AG04450 (cell line): ENCODE measurements around the gene KY. TPM values are rescaled to one million over a fixed set of nuclear protein-coding genes. Genes with fewer than 3 reads are reported as not detected.

Source experiments
- CTCF ChIA-PET: fragments of 300-600, 350-600 bp; formaldehyde crosslinking; extraction: SDS; loops from one replicate; lab custom pipeline; 2022; ENCODE audit warnings: antibody characterized with exemption, inconsistent platforms; lab: Charles Lee
- POLR2A ChIA-PET: fragments of 350-600 bp; formaldehyde crosslinking; extraction: SDS; loops from one replicate; lab custom pipeline; 2021; ENCODE audit warnings: antibody characterized with exemption, inconsistent platforms; lab: Yijun Ruan, JAX
- DNase-seq: peaks from one replicate; pipeline ENCODE4 v3.0.0-alpha.2; 2011; ENCODE audit warnings: low read depth, low spot score
- H3K27ac ChIP-seq: one replicate; pipeline ENCODE4 v1.5.1; 2012; ENCODE audit warnings: low read depth, low read length, control low read depth
- H3K27me3 ChIP-seq: one replicate; pipeline ENCODE4 v1.6.0; 2012; ENCODE audit warnings: low read length; ENCODE audit not compliant: control insufficient read depth, insufficient read depth
- H3K4me3 ChIP-seq: 2 replicates; pipeline ENCODE4 v1.5.1; 2011; ENCODE audit warnings: mild to moderate bottlenecking, low read depth, low read length, control low read depth
- H3K9me3 ChIP-seq: 2 replicates; pipeline ENCODE4 v1.5.1; 2012; ENCODE audit warnings: low read length; ENCODE audit not compliant: control insufficient read depth, insufficient read depth
- polyA plus RNA-seq: library from polyadenylated mRNA; depleted of rRNA; stranded (reverse); fragments of >200 nt; gene quantifications from 2 replicates; pipeline ENCODE4 v1.2.3, GENCODE V29; 2011
- TF ChIP-seq, protein P1 (sequence below): IDR thresholded peaks from 2 replicates; pipeline ENCODE4 v1.5.1; 2011; ENCODE audit warnings: low read depth, low read length, control low read depth, inconsistent platforms

The KY gene
- polyA plus RNA-seq, 1 experiment: 0.04 TPM

- CTCF ChIA-PET: no interaction called here
- no peaks in the 10 kb centered on the region for H3K9me3 ChIP-seq
- H3K27ac ChIP-seq: no peak overlapping the region
- no peak overlapping the region for H3K4me3 ChIP-seq
- H3K27me3 ChIP-seq: no peaks in the 10 kb centered on the region
- DNase-seq: no peak
- POLR2A ChIA-PET: no interaction called here
- TF ChIP-seq, protein P1, sequence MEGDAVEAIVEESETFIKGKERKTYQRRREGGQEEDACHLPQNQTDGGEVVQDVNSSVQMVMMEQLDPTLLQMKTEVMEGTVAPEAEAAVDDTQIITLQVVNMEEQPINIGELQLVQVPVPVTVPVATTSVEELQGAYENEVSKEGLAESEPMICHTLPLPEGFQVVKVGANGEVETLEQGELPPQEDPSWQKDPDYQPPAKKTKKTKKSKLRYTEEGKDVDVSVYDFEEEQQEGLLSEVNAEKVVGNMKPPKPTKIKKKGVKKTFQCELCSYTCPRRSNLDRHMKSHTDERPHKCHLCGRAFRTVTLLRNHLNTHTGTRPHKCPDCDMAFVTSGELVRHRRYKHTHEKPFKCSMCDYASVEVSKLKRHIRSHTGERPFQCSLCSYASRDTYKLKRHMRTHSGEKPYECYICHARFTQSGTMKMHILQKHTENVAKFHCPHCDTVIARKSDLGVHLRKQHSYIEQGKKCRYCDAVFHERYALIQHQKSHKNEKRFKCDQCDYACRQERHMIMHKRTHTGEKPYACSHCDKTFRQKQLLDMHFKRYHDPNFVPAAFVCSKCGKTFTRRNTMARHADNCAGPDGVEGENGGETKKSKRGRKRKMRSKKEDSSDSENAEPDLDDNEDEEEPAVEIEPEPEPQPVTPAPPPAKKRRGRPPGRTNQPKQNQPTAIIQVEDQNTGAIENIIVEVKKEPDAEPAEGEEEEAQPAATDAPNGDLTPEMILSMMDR: no peak
These were observed 15.6 kb upstream of the KY start for GRCh38 chr3:134666466-134666865.

DNA sequence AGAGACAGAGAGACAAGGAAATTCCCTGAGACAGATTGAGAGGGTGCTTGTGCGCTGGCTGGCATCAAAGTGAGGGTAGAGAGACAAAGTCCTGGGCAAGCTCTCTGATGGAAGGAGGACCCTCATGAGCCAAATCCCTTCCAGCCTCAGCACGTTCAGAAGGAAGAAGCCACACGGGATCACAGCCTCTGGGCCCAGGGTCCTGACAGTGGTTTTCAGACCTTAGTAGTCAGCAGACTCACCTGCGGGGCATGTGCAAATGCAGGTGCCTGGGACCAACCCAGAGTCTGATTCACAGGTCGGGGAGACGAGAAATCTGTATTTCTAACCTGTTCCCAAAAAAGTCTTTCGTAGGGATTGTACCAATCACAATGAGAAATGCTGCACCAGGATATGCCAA lies 15.2 kb upstream of the KY start:
- no peaks in the 10 kb centered on the region for H3K9me3 ChIP-seq
- TF ChIP-seq, protein P1: no peak
- no peaks in the 10 kb centered on the region for H3K27me3 ChIP-seq
- H3K27ac ChIP-seq: no peak overlapping the region
- H3K4me3 ChIP-seq: no peak overlapping the region
- no peak for DNase-seq
- ChIA-PET CTCF (no interaction called here), POLR2A (no interaction called here)

- Histone ChIP-seq H3K4me3 (no peak overlapping the region), H3K27me3 (no peaks in the 10 kb centered on the region), H3K9me3 (no peaks in the 10 kb centered on the region), H3K27ac (no peak overlapping the region)
- no peak for DNase-seq
- POLR2A ChIA-PET: no interaction called here
- CTCF ChIA-PET: no interaction called here
- TF ChIP-seq, protein P1: no peak
These were observed 14.4 kb upstream of the KY start for GRCh38 chr3:134665243-134665642.

DNA sequence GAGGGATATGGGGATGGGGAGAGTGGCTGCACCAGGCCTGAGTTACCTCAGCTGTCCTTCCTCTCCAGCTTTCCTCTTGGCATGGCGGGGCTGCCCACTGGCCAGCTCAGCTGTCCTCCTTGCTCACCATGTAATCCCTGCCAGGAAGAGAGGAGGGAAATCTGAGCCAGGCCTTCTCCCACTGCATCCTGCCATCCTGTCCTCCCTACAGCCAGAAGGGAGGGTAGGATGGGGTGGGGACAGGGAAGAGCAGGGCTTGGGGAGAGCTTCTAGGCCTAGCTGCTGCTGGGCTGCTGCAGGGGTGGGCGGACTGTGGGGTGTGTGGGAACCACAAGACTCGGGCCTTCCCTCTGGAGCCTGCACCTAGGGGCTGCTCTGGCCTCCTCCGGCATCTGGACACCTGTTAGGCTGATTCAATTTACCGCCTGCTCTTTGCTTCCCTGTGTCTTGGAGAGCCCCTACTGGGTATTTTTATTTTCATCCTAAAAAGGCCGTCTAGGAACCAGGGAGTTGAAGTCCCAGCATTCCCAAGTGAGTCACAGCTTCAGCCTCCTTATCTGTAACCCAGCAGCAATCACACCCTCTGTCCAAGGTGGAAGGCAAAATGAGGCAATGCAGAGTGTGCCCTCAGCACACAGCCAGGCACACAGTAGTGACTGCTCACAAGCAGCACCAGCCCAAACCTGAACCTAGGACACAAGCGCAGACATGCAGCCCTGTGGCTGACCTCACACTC lies 13.1 kb upstream of the KY start:
- CTCF ChIA-PET: no interaction called here
- H3K27ac ChIP-seq: no peak overlapping the region

DNA sequence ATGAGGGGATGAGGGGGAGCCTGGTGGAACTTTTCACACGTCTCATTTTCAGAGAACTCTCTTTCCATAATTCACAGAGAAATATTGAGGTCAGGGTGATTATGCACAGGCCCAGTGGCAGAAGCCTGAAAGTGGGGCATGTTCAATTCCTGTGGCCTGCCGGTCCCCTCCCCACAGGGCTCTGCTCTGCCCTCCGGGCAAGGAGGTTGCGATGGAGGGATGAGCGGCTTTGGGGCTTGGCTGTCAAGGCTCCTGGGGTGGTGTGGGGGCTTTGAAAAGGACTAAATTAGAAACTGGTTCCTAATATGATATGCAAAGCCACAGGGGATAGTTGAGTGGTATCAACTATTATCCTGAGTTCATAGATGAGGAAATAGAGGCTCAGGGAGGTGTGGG lies 9.2 kb upstream of the KY start:
- ChIA-PET CTCF (interaction anchor here (1.5 kb wide), 1 partner anchor 95 kb away, joined by 4 read pairs; no protein-coding TSS in a partner anchor), POLR2A (no interaction called here)
- no peaks in the 10 kb centered on the region for H3K27me3 ChIP-seq
- H3K9me3 ChIP-seq: no peaks in the 10 kb centered on the region
- H3K4me3 ChIP-seq: no peak overlapping the region
- TF ChIP-seq, protein P1: no peak
- no peak overlapping the region for H3K27ac ChIP-seq
- DNase-seq: no peak

More for the DNA sequence above, 13.1 kb upstream of the KY start:
- Histone ChIP-seq H3K9me3 (no peaks in the 10 kb centered on the region), H3K27me3 (no peaks in the 10 kb centered on the region), H3K4me3 (no peak overlapping the region)
- POLR2A ChIA-PET: no interaction called here
- TF ChIP-seq, protein P1: no peak
- no peak for DNase-seq
